GM12891 (cell line): ENCODE data around the gene MPDU1.
A peak's percentile ranks its signal among the peaks of the same experiment; 100 is the strongest.

ENCODE experiments used
- POLR2A ChIP-seq: IDR thresholded peaks from 2 replicates; pipeline ENCODE4 v1.6.1; 2011; ENCODE audit warnings: low read depth, low read length, control low read depth
- POLR2AphosphoS5 ChIP-seq: IDR thresholded peaks from 2 replicates; pipeline ENCODE4 v1.6.1; 2011; ENCODE audit warnings: low read depth, low read length, control low read depth

DNA sequence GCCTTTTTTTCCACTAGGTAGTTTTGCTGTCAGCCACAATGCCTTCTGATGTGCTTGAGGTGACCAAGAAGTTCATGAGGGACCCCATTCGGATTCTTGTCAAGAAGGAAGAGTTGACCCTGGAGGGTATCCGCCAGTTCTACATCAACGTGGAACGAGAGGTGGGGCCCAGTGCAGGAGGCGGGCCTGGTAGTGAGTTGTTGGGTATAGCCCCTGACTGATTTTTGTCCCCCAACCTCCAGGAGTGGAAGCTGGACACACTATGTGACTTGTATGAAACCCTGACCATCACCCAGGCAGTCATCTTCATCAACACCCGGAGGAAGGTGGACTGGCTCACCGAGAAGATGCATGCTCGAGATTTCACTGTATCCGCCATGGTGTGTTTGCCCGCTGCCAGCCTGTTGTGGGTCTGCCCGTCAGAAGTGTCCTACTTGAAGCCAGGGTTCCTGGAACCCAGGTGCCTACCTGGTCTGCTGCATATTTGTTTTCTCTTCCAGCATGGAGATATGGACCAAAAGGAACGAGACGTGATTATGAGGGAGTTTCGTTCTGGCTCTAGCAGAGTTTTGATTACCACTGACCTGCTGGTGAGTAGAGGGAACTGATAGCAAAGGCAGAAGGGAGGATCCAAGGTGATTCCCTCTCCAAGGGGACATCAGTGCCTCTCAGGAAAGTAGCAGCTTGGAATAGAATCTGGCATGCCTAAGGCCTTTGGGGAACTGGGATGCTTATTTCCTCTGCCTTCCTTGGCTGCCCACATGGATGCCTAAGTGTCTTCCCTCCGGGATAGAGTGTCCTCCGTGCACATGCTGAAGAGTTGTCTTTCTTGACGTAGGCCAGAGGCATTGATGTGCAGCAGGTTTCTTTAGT, 6.1 kb upstream of the MPDU1 start:
- peak; percentile 25 for TF ChIP-seq POLR2AphosphoS5
- peak; percentile 42 for TF ChIP-seq POLR2A
